ENCODE results near the gene EHBP1L1. TPM values are rescaled to one million over a fixed set of nuclear protein-coding genes. Genes with fewer than 3 reads are reported as not detected.

The EHBP1L1 gene
- total RNA-seq, 1 donor from 2014 or later = 168 TPM

GRCh38 chr11:65615950-65616574 is 40.2 kb downstream of the EHBP1L1 start:
- peaks cover 28% of the 10 kb centered on the region for H3K36me3 Mint-ChIP-seq (ENCODE audit: low read depth)
- H3K4me1 Mint-ChIP-seq (ENCODE audit: low read depth) = peaks cover 21% of the 10 kb centered on the region
- peak overlapping the region; percentile 94 for H3K27ac Mint-ChIP-seq
- H3K27me3 Mint-ChIP-seq (ENCODE audit: insufficient read depth) = no peaks in the 10 kb centered on the region
- no peaks in the 10 kb centered on the region for H3K9me3 Mint-ChIP-seq
- intact Hi-C loops (cut with micrococcal nuclease) = loop anchor here (1.0 to 10.0 kb wide), 18 partner anchors 22 to 839 kb away; partner anchors contain the start of genes BANF1, C11orf68, DRAP1 and EIF1AD
- peak; percentile 44 for DNase-seq (ENCODE audit: low spot score)
- H3K4me3 Mint-ChIP-seq = peak overlapping the region; percentile 97

- Mint-ChIP-seq H3K4me3 (peak overlapping the region; percentile 97), H3K27ac (peak overlapping the region; percentile 83), H3K27me3 (ENCODE audit: insufficient read depth) (no peaks in the 10 kb centered on the region), H3K9me3 (no peaks in the 10 kb centered on the region), H3K4me1 (ENCODE audit: low read depth) (peaks cover 18% of the 10 kb centered on the region), H3K36me3 (ENCODE audit: low read depth) (peaks cover 32% of the 10 kb centered on the region)
- DNase-seq (ENCODE audit: low spot score) = no peak
- intact Hi-C loops (cut with micrococcal nuclease) = loop anchor here (10.0 kb wide), 1 partner anchor 502 kb away; the partner anchor contains the start of genes TM7SF2 and ZNHIT2
These were observed 40.7 kb downstream of the EHBP1L1 start for GRCh38 chr11:65616575-65617001.

GRCh38 chr11:65617136-65617850 is 41.4 kb downstream of the EHBP1L1 start:
- intact Hi-C loops (cut with micrococcal nuclease) = loop anchor here (10.0 kb wide), 1 partner anchor 502 kb away; the partner anchor contains the start of genes TM7SF2 and ZNHIT2
- Mint-ChIP-seq H3K4me3 (peak overlapping the region; percentile 97), H3K27ac (peak overlapping the region; percentile 83), H3K36me3 (ENCODE audit: low read depth) (peaks cover 31% of the 10 kb centered on the region), H3K4me1 (ENCODE audit: low read depth) (peaks cover 12% of the 10 kb centered on the region), H3K9me3 (no peaks in the 10 kb centered on the region), H3K27me3 (ENCODE audit: insufficient read depth) (no peaks in the 10 kb centered on the region)
- DNase-seq (ENCODE audit: low spot score) = no peak

DNA sequence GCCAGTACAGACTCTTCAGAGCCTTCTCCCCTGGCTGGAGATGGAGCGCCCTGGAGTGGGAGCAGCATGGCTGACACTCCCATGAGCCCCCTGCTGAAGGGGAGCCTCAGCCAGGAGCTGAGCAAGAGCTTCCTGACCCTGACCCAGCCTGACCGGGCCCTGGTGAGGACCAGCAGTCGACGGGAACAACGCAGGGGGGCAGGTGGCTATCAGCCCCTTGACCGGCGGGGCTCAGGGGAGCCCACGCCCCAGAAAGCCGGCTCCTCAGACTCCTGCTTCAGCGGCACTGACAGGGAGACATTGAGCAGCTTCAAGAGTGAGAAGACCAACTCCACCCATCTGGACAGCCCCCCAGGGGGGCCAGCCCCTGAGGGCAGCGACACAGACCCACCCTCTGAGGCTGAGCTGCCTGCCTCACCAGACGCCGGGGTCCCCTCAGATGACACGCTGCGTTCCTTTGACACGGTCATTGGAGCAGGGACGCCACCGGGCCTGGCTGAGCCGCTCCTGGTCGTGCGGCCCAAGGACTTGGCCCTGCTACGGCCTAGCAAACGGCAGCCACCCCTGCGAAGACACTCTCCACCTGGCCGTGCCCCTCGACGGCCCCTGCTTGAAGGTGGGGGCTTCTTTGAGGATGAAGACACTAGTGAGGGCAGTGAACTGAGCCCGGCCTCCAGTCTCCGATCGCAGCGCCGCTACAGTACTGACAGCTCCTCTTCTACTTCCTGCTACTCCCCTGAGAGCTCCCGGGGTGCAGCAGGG is 42.3 kb downstream of the EHBP1L1 start:
- intact Hi-C loops (cut with micrococcal nuclease) = loop anchor here (10.0 kb wide), 1 partner anchor 503 kb away; the partner anchor contains the start of genes TM7SF2 and ZNHIT2
- peaks cover 9% of the 10 kb centered on the region for H3K4me1 Mint-ChIP-seq (ENCODE audit: low read depth)
- H3K9me3 Mint-ChIP-seq = no peaks in the 10 kb centered on the region
- peaks cover 29% of the 10 kb centered on the region for H3K36me3 Mint-ChIP-seq (ENCODE audit: low read depth)
- DNase-seq (ENCODE audit: low spot score) = no peak
- H3K4me3 Mint-ChIP-seq = peak overlapping the region; percentile 97
- H3K27ac Mint-ChIP-seq = peak overlapping the region; percentile 48
- H3K27me3 Mint-ChIP-seq (ENCODE audit: insufficient read depth) = no peaks in the 10 kb centered on the region

DNA sequence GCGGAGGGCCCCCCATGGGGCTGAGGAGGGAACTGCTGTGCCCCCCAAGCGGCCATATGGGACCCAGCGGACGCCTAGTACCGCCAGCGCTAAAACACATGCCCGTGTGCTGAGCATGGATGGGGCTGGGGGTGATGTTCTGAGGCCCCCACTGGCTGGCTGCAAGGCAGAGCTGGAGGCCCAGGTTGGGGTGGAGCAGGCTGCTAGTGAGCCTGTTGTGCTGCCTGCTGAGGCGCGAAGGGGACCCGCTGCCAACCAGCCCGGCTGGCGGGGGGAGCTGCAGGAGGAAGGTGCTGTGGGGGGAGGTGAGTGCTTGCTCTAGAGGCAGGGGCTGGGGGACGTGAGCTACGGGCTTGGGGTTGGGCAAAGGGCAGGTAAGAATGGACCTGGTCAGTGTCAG is 42.9 kb downstream of the EHBP1L1 start:
- intact Hi-C loops (cut with micrococcal nuclease) = loop anchor here (10.0 kb wide), 1 partner anchor 504 kb away; the partner anchor contains the start of genes TM7SF2 and ZNHIT2
- no peak for DNase-seq (ENCODE audit: low spot score)
- Mint-ChIP-seq H3K4me1 (ENCODE audit: low read depth) (peaks cover 9% of the 10 kb centered on the region), H3K36me3 (ENCODE audit: low read depth) (peaks cover 28% of the 10 kb centered on the region), H3K9me3 (no peaks in the 10 kb centered on the region), H3K27me3 (ENCODE audit: insufficient read depth) (no peaks in the 10 kb centered on the region), H3K4me3 (no peak overlapping the region), H3K27ac (no peak overlapping the region)

- Mint-ChIP-seq H3K4me3 (no peak overlapping the region), H3K4me1 (ENCODE audit: low read depth) (peaks cover 9% of the 10 kb centered on the region), H3K27ac (no peak overlapping the region), H3K27me3 (ENCODE audit: insufficient read depth) (no peaks in the 10 kb centered on the region), H3K9me3 (no peaks in the 10 kb centered on the region), H3K36me3 (ENCODE audit: low read depth) (peaks cover 30% of the 10 kb centered on the region)
- intact Hi-C loops (cut with micrococcal nuclease) = loop anchor here (10.0 kb wide), 1 partner anchor 505 kb away; the partner anchor contains the start of genes TM7SF2 and ZNHIT2
- no peak for DNase-seq (ENCODE audit: low spot score)
These were observed 43.6 kb downstream of the EHBP1L1 start for GRCh38 chr11:65619281-65619928.

DNA sequence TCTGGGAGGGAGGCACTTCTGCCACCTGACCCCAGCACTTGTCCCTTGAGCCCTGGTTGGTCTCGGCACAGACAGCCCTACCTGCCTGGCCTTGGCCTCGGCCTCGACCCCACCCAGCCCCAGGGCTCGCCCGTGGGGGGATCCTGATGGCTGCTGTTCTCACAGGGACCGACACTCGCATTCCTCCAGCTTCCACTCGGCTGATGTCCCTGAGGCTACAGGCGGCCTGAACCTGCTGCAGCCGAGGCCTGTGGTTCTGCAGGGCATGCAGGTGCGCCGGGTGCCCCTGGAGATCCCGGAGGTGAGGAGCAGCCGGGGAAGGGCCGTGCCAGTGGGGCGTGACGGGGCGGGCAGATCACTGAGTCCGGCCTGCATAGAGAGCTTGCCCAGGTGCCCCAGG is 44.8 kb downstream of the EHBP1L1 start:
- Mint-ChIP-seq H3K27ac (no peak overlapping the region), H3K36me3 (ENCODE audit: low read depth) (peaks cover 33% of the 10 kb centered on the region), H3K27me3 (ENCODE audit: insufficient read depth) (no peaks in the 10 kb centered on the region), H3K4me1 (ENCODE audit: low read depth) (peaks cover 9% of the 10 kb centered on the region), H3K9me3 (no peaks in the 10 kb centered on the region), H3K4me3 (no peak overlapping the region)
- intact Hi-C loops (cut with micrococcal nuclease) = loop anchor here (1.0 kb wide), 1 partner anchor 17 kb away; no protein-coding TSS in a partner anchor
- no peak for DNase-seq (ENCODE audit: low spot score)

DNA sequence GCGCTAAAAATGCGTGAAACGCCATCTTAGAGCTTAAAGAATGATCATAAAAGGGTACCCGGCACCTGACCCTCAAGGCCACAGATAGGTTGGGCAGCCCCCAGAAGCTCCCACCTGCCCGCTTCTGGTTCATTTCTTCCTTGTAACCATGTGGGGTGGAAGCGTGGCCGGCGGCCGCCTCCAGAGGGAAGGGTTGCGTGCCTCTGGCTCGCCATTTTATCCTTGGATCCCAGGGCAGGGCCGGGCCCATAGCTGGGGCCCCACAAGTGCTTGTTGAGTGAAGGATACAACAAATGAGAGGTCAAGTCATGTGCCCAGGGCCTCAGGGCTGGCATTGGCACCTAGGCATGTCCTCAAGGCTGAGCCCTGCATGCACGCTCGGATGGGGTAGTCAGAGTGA is 45.6 kb downstream of the EHBP1L1 start:
- H3K9me3 Mint-ChIP-seq = no peaks in the 10 kb centered on the region
- intact Hi-C loops (cut with micrococcal nuclease) = loop anchor here (1.0 kb wide), 1 partner anchor 18 kb away; no protein-coding TSS in a partner anchor

DNA sequence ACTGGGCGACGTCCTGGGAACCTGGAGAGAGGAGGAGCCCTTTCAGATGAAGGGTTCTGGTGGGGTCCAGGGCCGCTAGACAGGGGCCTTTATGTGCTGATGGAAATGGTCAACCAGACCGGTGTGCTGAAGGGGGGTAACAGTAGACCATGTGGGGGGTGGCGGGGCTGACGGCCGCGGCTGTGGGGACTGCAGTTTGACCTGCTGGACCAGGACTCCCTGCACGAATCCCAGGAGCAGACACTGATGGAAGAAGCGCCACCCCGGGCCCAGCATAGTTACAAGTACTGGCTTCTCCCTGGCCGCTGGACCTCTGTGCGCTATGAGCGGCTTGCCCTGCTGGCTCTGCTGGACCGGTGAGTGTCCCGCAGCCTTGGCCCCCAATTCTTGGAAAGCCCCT is 46.2 kb downstream of the EHBP1L1 start:
- Mint-ChIP-seq H3K4me1 (ENCODE audit: low read depth) (no peaks in the 10 kb centered on the region), H3K4me3 (no peak overlapping the region), H3K27me3 (ENCODE audit: insufficient read depth) (no peaks in the 10 kb centered on the region), H3K9me3 (no peaks in the 10 kb centered on the region), H3K27ac (no peak overlapping the region), H3K36me3 (ENCODE audit: low read depth) (peaks cover 34% of the 10 kb centered on the region)
- no peak for DNase-seq (ENCODE audit: low spot score)
- intact Hi-C loops (cut with micrococcal nuclease) = no loop called here

More for the DNA sequence above, 45.6 kb downstream of the EHBP1L1 start:
- Mint-ChIP-seq H3K4me1 (ENCODE audit: low read depth) (peaks cover 6% of the 10 kb centered on the region), H3K4me3 (no peak overlapping the region), H3K27ac (no peak overlapping the region), H3K27me3 (ENCODE audit: insufficient read depth) (no peaks in the 10 kb centered on the region), H3K36me3 (ENCODE audit: low read depth) (peaks cover 32% of the 10 kb centered on the region)
- DNase-seq (ENCODE audit: low spot score) = no peak

DNA sequence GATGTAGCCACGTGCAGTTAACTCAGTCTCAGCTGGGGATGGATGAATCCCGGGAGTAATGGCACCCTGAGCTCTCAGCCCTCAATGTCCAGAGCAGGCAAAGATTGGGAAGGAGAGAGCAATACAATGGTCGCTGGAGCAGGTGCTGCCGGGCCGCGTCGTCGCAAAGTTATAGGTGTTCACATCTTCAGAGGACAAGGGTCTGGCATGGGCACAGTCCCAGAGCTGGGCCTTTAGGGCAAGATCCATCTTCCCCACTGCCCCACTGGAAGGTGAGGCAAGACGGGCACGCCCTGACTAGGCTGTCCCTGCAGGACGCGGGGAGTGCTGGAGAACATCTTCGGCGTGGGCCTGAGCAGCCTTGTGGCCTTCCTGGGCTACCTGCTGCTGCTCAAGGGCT is 47.3 kb downstream of the EHBP1L1 start:
- Mint-ChIP-seq H3K27ac (no peak overlapping the region), H3K36me3 (ENCODE audit: low read depth) (peaks cover 39% of the 10 kb centered on the region), H3K4me1 (ENCODE audit: low read depth) (no peaks in the 10 kb centered on the region), H3K27me3 (ENCODE audit: insufficient read depth) (no peaks in the 10 kb centered on the region), H3K9me3 (no peaks in the 10 kb centered on the region), H3K4me3 (no peak overlapping the region)
- intact Hi-C loops (cut with micrococcal nuclease) = no loop called here
- no peak for DNase-seq (ENCODE audit: low spot score)

DNA sequence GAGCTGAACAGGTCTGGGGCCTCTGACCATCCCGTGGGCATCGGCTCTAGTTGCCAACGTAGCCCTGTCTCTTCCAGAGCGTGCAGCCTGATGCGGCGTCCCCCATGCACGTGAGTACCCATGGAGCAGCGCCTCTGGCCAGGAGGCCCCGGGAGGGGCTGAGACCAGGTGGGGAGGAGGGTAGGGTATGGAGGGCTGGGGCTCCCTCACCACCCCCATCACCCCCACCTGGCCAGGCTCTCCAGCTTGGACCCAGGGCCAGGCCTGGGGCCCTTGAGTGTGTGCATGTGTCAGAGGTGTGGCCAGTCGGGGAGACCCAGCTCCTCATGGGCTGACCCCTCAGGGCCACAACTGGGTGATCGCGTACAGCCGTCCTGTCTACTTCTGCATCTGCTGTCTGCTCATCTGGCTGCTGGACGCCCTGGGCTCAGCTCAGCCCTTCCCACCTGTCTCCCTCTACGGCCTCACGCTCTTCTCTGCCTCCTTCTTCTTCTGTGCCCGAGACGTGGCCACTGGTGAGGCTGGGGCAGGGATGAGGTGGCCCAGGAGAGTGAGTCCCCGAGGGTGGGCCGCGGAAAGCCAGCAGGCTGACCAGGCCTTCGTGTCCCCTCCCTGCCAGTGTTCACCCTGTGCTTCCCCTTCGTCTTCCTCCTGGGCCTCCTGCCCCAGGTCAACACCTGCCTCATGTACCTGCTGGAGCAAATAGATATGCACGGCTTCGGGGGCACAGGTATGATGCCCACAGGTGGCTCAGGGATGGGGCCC is 48.2 kb downstream of the EHBP1L1 start:
- Mint-ChIP-seq H3K27me3 (ENCODE audit: insufficient read depth) (no peaks in the 10 kb centered on the region), H3K36me3 (ENCODE audit: low read depth) (peaks cover 37% of the 10 kb centered on the region), H3K9me3 (no peaks in the 10 kb centered on the region), H3K4me1 (ENCODE audit: low read depth) (no peaks in the 10 kb centered on the region), H3K27ac (no peak overlapping the region), H3K4me3 (no peak overlapping the region)
- DNase-seq (ENCODE audit: low spot score) = no peak
- intact Hi-C loops (cut with micrococcal nuclease) = no loop called here
